Inflammatory macrophage treated with lipopolysaccharide for 1 hour (primary cell): Measurements from ENCODE around the gene GPC6.
"Not testable (repeated sequence)": the region's sequence is repeated elsewhere in the genome, so short reads cannot be mapped to it uniquely, and the experiment has no call there.

ENCODE experiments used
- DNase-seq, 2 donors: peaks; one replicate each; pipeline ENCODE4 v3.0.0-alpha.2; 2020 to 2022

Gene GPC6

DNA sequence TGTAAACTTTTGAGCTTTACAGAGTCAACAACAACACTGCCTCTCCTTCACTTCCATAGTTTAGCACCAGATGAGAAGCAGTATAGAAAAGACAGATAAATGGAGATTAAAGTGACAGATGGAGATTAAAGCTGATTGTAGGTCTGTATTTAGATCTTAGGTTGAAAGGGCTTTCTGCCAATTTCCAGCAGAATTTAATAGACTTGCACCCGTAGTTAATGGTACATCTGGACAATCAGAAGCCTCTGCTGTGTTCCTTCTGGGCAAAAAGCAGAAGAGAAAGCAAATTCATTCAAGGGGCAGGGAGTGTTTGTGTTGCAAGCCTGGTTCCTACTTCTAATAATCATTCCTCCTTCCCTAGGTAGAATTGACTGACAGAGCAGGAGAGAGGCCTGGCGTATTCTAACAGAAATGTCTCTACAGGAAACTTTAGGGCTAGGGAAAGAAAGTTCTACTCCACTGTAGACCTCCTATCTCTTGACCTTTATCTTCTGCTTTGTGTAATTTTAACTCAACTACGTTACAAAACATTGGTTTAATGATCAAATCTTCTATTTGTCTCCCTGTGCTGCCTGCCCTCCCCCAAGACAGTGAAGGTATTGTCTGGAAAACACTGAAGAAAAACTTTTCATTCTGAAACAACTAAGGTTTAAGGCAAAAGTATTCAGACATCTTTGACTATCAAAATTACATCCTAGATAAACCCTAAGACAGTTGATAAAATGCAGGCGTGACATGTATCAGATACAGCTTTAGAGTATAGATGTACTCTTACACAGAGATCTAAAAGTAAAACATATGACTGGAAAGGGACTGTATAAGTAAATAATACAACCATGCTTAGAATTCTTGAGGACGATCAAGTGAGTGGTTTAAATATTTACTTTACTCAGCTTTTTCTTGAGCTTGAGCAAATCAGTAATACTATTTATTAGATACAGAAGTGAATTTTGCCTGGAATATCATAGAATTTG, 44.4 kb downstream of the GPC6 start:
- no peak for DNase-seq

DNA sequence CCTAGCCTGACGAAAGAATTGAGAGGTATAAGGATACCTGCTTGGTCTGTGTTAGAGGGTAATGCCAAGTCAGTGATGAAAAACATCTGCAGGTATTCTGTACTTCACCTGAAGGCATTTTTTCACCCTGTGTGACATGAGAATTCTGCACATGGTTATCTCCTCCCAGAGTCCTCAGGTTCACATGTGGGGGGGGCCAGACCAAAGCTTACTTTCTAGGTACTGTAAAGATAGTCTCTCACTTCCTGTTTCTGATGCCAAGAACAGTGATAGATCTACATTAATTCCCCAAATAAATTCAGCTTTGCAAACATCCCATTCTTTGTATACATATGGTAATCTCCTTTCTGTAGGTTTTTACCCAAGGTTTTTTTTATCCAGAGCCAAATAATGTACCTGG, 53.4 kb downstream of the GPC6 start:
- no peak for DNase-seq

DNA sequence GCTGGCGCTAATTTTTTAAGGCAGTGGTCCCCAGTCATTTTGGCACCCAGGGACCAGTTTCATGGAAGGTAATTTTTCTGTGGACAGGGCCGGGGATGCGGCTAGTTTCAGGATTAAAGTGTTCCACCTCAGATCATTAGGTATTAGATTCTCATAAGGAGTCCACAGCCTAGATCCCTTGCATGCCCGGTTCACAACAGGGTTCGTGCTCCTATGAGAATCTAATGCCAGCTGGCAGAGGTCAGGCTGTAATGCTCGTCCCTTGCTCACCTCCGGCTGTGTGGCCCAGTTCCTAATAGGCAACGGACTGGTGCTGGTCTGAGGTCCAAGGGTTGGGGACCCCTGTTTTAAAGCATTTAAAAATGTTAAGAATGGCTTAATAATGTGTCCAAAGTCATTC, 54.1 kb downstream of the GPC6 start:
- DNase-seq = no peak

DNA sequence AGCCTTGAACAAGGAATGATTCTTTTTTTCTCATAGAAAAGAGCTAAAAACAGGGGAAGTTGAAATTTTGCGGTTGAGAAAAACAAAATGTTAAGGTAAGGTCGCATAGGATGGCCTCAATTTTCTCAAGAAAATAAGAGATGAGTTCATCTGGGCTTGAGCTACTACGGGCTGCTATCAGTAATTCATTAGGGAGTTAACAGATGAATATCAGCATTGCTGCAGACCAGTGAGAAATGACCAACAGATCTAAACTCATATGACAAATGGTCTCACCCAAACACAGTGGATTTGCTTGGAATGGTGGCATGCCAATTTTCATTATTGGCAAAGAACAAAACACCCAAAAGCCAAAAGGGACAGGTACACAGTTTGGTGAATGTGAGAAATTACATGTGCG, 56.6 kb downstream of the GPC6 start:
- DNase-seq = no peak

DNA sequence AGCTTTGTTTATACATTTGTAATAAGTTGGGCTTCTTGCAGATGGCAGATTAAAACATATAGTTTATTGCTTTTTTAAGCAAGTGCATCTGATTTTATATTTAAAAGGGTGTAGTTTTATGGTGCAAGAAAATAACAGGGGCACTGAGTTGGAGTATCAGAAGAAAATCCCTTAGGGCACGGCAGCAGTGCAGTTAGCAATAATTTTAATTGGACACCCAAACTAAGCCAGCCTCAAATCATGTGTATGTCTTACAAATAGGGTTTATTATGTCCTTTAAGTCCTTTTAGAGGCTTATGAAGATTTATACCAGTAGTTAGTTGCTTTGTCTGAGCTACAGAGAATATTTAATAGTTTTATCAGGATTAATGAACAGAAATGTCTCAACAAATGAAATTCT, 57.5 kb downstream of the GPC6 start:
- DNase-seq = no peak

DNA sequence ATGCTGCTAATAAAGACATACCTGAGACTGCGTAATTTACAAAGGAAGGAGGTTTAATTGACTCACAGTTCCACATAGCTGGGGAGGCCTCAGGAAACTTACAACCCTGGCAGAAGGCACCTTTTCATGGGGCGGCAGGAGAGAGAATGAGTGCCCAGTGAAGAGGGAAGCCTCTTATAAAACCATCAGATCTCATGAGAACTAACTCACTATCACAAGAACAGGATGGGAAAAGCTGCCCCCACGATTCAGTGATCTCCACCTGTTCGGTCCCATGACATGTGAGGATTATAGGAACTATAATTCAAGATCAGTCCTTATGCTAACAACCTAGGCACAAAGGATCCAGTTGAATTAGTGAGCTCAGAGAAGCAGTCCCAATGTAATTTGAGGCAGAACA, 59.4 kb downstream of the GPC6 start:
- no peak for DNase-seq

DNA sequence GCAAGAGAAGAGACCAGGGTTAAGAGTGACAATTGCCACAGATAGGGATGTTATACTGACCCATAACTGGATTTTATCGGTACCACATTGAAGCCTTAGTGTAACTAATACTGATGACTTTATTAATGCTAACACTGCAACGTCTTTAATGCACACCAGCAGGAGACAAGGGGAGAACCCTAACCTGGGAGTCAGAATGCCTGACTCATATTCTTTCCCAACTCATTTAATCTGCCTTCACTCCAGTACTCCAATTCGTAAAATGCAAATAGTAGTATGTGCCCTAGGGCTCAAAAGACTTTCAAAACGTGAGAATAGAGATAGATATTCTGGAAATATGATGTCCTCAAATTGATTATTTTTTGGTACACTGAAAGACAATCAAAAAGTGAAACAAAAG, 62.4 kb downstream of the GPC6 start:
- DNase-seq = no peak

DNA sequence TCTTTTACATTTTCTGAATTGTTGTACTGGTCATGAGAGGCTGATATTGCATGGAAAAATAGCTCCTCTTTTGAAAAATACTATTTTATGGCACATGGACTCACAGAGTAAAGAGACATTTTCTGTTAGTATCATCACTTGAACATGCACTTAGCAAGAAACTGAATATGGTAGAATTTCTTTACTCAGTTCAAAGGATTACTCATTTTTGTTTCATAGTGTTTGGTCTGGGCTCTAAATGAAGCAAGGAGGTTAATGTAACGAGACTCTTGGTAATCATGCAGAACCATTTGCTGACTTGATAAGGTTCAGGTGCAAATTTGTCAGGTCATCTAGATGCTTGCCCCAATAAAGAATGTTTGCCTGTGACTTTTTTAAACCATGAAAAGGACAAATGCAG, 63.2 kb downstream of the GPC6 start:
- DNase-seq = no peak

DNA sequence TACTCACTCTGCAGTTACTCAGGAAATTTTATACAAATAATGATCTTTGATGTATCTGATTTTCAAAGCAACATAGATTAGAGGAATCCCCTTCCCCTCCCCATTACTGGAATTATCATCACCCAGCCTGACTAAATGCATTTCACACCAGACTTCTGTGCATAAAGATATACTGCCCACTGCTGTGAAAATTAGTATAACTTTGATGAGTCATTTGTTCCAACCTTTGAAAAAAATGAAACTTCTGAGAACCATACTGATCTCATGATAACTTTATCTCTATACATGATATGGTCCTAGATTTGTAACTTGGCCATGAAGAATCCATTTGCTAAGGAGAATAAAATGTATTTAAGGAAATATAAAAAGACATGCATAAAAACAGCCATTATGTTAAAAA, 63.9 kb downstream of the GPC6 start:
- DNase-seq = no peak

DNA sequence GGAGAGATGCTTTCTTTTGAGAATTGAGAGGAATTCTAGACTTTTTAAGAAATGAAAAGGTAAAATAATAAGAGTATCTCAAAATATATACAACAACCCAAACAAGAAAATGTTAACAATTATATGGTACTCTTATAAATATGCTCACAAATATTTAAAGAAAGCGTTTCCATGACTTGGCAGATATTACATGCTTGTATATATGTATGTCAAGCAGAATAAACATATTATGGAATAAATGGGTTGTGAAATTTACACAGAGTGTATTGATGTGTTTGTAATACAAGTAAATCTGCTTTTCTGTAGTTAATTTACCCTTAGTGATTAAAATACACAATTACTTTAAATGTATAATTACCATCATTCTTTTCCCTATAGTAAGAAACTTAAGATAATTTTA, 65.8 kb downstream of the GPC6 start:
- DNase-seq = no peak

DNA sequence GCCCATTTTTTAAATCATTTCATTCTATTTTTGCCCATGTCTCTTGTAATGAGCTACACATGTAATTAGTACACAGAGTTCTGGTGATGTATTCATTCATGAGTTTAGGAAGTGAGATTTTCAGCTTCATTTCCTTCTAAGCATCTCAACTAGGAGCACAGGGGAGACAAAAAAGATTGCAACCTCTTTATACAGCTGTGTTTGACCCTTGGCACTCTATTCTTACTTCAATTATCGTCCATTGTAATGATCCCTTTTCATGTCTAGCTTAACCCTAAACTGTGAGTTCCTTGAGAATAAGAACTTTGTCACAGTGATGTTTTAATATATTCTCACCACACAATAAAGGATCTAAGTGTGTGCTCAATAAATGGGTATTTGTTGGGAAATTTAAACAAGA, 67.1 kb downstream of the GPC6 start:
- DNase-seq = no peak

DNA sequence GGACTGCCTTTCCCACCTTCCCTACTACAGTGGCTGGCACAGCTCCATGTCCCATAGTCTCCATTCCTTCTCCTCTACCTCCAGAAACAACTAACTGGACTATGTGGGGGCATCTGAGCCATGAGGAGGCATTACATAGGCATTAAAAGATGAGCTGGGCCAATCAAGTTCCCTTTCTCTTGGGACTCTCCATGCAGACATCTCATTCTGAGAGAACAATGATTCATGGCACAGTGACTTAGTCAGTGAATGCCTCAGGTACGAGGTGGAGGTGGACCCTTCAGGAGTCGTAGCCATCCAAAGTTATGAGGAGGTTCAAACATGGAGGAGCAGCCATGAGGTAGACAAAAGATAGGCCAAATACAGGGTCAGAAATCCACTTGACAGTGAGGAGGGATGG, 70.0 kb downstream of the GPC6 start:
- DNase-seq = no peak

DNA sequence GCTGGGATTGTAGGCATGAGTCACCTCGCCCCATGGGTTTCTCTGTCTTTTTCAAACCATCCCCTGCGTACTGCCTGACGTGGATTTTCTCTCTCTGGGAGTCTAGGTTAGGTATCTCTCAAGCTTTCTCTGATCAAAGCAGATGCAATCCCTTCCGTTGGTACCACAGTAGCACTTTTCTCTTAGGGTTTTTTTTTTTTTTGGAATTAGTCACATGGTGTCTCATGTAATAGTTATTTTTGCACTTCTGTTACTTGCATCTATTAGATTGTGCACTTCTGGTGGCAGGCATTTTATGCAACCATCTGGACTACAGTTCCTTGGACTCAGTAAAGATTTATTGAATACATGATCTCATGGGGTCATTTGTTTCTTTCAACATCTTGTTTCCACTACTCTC, 72.1 kb downstream of the GPC6 start:
- no peak for DNase-seq

DNA sequence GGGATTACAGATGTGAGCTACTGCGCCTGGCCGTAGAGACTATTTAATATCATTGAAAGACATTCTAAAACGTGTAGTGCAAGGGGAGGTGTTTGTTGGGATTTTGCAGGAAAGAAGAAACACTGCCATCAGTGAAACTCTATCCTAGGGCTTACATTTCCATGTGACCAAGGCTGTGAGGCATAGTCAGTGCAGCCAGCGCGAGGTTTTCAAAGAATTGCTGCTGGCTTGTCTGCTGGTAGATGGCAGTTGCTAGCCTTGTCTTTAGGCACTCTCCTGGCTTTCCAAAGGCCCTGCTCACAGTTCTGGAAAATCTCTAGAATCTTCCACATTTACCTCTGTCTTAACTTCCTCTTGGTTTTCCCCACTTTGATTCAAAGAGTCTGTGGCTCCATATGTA, 77.5 kb downstream of the GPC6 start:
- DNase-seq = no peak

DNA sequence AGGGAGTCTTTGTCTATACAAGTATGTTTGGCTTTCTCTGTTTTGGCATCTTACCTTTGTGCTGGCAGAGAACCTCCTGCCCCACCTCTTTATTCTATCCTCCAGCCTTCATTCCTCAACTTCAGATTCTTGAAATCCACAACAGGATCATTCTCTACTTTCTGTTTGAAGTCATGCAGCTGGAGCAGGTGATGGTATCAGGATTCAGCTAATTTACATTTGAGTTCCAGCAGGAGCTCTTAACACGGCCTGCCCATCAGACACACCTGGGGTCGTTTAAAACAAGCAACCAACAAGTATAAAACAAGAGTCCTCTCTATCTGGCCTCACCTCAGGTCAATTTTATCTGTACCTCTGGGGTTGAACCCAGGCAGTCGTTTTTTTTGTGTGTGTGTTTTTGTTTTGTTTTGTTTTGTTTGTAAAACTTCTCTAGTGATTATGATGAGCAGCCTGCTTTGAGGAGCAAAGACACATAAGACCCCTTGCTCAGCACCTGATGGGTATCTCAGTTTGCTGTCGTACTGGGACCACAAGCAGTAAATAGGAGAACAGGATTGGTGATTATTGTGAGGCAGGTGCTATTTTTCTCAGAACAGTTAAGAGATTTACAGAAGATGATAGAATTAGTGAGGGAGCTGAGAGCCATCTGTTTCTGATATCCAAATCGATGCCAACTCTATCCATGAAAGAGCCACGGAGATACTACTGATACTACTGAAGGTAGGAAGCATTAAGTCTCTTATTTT, 78.4 kb downstream of the GPC6 start:
- no peak for DNase-seq

DNA sequence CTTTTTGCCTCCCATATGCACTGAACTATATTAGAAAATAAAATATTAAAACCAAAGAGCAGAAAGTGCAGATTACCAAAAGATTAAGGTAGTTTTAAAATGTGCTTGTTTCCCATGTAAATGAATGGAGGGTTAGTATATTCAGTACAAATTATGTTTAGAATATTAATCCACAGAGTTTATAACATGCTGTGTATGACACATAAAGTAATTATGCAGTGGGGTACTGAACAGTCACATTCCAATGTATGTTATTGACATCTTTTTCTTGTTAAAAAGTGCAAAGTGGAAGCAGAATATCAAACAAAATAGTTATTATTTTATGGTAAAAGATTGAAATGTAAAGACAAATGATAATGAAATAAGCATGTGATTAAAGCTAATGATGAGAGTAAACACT, 79.3 kb downstream of the GPC6 start:
- DNase-seq = no peak

DNA sequence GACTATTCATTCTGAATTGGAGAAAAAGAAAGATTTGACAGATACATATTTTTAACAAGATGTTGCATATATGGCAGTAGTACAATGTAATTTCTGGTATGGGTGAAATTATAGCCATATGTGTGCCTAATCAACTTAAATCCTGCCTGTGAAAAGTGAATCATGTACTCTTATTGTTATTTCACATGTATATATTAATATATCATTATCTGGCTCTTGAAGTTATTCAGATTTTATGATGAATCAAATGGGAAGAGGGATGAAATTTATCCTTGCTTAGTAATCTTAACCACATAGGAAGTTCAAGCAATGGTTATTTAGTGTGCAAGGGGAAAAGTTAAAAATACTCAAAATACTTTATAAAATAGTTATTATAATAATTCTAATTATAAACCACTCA, 80.5 kb downstream of the GPC6 start:
- no peak for DNase-seq

DNA sequence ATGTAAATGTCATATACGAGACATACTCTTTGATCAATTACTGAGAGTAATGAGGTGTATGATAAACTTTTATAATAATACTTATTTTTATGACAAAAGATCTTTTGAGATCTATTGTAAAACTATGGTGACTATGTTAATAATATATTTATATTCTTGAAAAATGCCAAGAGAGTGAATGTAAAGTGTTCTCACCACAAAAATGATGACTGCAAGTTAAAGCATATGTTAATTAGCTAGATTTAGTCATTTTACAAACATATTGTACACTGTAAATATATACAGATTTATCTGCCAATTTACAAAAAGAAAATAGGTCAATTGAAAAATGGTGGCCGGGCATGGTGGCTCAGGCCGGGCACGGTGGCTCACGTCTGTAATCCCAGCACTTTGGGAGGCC, 81.0 kb downstream of the GPC6 start:
- no peak for DNase-seq

DNA sequence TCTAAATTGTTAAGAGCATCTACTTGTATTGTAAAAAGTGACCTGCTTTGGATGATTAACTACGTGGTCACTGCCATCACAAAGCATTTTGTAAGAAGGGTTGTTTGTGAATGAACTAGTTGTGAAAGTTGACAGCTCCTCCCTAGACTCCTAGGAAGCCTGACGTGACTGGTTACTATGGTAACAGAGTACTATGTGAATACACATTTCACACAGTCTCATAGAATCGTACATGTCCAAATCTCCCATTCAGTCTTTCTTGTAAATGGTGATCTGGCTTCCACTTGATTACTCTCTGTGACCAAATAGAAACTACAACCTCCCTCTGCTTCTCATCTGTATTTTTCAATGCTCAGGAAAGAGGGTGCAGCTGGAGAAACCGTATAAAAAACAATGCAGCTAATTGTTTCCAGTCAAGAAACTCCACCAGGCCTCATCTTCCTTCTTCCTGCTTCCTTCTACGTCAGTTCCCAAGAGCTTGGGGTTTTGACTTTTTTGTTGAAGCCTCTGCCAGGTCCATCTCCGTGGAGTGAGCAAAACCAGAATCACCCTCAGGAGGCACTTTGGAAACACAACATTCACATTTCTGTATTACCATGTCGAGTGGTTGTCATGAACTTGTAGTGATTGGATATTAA, 83.4 kb downstream of the GPC6 start:
- no peak for DNase-seq

DNA sequence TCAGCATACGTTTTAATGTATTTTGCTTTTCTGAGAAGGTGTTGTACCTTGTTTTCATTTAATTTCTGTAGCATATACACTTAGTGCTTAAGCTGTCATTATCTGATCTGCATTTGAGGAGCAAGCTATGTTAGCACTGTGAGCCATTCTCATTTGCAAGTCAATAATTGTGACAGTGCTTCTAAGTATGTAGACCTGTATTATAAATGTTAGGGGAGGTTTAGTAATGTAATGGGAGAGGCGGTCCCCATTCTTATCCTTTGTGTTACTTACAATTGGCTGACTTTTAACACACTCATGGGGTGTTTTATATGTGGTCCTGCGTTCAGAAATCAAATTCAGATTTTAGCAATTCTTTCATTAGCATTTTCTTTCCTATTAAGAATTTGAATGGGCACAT, 90.2 kb downstream of the GPC6 start:
- DNase-seq = no peak

DNA sequence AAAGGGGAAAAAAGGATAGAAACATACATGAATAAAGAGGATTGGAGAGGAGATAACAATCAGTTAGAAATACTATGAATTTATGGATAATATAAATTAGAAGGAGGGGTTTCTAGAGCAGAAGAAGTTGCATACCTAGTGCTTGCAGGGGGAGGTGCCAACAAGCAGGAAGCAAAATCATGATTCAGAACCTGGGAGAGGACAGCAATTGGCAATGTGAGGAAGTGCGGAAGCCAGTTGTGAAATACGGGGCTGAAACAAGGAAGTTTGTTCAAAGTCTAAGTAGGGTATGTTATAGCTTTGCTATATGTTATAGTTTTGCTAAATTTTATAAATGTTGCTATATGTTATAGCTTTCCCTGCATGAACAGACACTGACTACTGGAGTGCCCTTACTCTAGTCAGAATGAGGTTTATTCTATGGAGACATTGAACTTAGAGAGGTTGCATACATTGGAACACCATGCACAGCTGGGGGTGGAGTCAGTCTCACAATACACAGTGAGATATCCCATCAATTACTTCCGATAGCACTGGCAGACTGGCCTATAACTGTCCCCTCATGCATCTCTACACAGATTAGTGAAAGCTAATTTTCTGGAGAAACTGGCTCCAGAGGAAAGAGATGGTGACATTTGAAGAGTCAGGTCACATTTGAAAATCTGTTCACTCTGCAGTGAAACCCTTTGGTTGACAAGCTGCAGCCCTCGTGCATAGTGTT, 92.1 kb downstream of the GPC6 start:
- peak; percentile 7 to 17 for DNase-seq

DNA sequence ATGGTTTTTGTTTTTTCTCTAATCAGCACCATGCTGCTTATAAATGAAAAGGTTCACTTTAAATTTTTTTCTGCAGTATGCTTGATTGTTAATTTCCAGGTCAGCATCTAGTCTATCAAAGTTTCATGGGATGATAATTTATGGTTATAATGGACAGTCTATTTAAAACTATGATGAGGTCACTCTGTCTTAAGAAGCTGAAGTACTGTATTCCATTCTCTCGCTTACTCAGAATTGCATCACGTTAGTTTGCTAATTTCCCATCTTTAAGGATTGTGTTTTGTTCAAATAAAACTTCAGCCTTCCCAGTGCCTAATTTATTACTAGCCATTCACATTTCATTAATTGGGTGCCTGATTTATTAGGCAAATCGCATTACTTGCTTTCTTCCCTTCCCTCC, 94.3 kb downstream of the GPC6 start:
- no peak for DNase-seq

DNA sequence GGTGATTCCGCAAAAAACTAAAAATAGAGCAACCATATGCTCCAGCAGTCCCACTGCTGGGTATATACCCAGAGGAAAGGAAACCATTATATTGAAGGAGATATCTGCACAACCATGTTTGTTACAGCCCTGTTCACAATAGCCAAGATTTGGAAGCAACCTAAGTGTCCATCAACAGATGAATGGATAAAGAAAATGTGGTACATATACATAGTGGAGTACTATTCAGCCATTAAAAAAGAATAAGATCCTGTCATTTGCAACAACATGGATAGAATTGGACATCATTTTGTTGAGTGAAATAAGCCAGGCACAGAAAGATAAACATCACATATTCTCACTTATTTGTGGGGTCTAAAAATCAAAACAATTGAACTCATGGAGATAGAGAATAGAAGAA, 97.3 kb downstream of the GPC6 start:
- DNase-seq = not testable (repeated sequence)
